GM20431 (cell line): Measurements from ENCODE around the gene CCNH.

Experiments used
- in situ Hi-C: fragments of 300-500 bp; cut with MseI, MboI; formaldehyde crosslinking; loops from one replicate; pipeline ENCODE4 v1.15.0; 2020; ENCODE audit warnings: low sequenced_read_pairs; ENCODE audit not compliant: unreplicated experiment

Gene CCNH

DNA sequence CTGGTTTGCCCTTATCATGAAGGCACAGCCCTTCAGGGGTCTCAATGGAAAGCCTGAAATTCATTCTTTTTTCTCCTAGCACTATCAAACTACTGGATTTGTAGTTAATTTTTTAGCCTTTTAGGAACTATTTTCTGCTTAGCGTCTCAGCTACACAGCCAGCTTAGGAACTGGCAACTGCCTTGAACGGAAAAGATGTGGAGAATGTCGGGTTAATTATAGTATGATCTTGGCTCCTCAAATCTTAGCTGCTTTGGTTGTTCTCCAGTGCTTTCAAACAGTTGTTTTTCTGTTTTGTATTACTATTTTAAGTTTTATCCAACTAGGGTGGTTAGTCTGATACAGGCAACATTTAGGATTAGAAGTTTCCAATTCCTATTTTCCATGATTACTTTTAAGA is 44.1 kb downstream of the CCNH start:
- in situ Hi-C loops, result no loop called here

DNA sequence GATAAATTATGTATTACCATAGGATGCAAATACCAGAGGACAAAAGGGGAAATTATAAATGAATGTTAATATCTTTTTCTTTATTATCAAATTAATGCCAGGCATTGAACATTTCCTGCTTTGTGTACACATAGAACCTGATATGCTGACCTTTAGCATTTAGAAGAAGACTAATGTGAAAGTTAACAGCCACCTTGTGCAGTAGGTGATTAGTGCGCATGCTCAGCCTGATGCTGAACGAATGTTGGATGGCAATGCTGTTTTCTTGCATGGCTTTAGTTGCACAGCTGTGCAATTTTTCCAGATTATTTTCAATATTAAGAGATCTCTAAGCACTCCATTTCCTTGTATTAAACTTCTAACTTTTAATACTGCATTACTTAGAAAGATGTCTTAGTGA is 45.5 kb downstream of the CCNH start:
- in situ Hi-C loops, result no loop called here

DNA sequence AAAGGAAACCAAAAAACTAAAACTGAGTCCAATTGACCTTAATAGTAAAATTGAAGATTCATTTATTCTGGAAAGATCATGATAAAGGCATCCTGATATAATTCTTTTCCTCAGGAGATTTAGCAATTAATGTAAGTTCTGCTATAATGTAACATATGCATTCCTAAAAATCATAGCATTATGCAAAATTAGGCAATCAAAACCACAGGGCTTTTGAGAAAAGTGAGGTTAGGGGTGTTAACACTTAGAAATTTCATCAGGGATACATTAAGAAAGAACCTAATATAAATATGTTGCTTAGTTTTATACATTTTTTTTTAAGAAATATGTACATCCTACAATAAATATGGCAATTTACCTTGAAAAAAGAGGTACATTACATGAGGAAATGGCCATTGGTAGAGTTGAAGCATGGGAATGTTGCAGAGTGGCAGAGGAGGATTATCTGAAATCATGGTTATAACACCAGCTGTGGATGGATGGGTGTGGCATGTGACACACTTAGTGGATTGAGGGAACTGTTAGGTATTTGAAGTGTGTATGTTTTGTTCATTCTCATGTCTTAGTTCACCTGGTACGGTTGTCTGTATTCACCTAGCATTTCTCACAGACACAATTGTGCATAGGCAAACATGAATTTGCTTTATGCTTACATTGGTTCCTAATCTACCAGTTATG is 51.1 kb downstream of the CCNH start:
- in situ Hi-C loops, result no loop called here

DNA sequence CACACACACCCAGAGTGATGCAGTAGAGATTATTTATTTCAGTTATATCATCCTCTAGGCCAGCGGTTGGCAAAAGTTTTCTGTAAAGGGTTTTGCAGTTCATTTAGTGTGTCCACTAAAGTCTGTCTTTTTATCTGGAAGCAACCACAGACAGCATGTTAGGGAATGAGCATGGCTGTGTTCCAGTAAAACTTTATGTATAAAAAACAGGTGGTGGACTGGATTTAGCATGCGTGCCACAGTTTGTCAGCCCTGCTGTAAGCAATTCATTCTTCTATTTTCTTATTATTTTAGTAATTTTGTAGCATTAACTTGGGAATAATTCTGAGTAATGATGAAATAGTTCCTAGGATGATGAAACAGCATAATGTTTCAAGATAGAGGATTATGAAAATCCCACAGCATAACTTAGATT is 51.7 kb downstream of the CCNH start:
- in situ Hi-C loops, result no loop called here

DNA sequence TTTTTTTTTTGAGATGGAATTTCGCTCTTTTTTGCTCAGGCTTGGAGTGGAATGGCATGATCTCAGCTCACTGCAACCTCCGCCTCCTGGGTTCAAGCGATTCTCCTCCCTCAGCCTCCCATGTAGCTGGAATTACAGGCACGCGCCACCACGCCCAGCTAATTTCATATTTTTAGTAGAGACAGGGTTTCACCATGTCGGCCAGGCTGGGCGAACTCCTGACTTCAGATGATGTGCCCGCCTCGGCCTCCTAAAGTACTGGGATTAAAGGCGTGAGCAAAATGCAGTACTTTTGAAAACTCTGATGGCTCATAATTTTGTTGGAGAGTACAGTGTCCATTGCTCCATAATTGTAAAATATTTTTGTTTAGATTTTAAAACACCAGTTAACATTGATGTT is 52.6 kb downstream of the CCNH start:
- in situ Hi-C loops, result no loop called here

DNA sequence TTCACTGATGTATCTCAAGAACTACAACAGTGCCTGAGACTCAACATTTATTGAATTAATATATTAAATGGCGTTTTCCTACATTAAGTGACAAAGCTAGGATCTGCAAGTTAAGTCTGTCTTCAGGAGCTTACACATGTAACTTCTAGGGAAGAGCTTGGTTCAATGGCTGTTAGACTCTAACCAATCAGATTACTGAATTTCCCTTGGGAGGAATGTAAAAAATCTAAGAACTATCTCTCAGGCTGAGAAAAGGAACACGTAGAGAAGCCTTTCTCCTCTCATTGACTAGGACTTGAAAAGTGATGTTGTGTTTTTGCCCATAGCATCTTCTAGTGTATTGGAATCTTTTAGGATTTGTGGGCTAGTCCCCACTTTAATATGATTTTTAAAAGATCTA is 53.6 kb downstream of the CCNH start:
- in situ Hi-C loops, result no loop called here

DNA sequence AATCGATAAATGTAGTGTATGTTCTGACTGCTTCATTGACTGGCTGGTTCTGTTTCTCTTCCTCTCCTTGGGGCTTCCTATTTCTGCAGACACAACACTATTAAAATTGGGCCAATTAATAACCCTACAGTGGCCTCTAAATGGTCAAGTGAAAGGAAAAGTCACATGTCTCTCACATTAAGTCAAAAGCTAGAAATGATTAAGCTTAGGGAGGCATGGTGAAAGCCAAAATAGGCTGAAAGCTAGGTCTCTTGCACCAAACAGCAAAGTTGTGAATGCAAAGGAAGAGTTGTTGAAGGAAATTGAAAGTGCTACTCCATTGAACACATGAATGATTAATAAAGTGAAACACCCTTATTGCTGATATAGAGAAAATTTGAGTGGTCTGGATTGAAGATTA is 58.2 kb downstream of the CCNH start:
- in situ Hi-C loops, result no loop called here

DNA sequence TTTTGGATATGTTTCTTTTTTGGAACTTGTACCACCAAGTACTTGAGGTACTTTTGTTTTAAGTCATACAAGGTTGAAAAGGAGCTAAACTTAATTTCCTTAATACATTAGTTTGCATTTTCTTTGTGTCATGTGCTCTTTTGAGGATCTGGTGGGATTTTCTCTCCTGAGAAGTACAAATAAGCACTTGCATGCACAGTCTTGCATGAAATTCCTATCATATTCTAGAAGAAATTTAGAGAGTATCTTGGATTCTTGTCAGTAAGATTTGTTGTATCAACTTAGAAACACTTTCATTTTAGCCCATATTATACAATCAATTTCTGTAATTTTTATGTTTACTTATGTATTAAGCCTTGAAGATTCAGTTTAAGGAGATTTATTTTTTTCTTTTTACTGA is 64.9 kb downstream of the CCNH start:
- in situ Hi-C loops, result no loop called here

DNA sequence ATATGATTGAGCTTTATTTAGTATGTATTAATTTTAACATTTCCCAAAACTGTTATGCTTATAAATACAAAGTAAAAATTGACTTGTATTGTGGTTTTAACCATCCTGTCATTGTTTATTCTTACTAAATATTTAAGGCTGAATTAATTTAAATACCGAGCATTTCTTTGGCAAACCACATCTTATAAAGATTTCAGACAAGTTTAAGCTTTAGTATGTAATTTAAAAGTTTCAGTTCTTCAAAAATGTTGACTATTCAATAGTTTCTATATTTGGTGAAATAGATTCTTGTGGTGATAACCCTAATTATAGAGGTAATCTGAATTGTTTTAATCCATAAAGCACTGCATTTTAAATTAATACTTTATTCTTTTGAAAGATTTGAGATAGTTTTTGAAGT is 65.5 kb downstream of the CCNH start:
- in situ Hi-C loops, result no loop called here
